ENCODE results near the gene PCGF5. TPM values are rescaled to one million over a fixed set of nuclear protein-coding genes. Genes with fewer than 3 reads are reported as not detected.

PCGF5 gene
- total and polyA plus RNA-seq, 12 donors = 22.6 to 145 (median 72.9) TPM

DNA sequence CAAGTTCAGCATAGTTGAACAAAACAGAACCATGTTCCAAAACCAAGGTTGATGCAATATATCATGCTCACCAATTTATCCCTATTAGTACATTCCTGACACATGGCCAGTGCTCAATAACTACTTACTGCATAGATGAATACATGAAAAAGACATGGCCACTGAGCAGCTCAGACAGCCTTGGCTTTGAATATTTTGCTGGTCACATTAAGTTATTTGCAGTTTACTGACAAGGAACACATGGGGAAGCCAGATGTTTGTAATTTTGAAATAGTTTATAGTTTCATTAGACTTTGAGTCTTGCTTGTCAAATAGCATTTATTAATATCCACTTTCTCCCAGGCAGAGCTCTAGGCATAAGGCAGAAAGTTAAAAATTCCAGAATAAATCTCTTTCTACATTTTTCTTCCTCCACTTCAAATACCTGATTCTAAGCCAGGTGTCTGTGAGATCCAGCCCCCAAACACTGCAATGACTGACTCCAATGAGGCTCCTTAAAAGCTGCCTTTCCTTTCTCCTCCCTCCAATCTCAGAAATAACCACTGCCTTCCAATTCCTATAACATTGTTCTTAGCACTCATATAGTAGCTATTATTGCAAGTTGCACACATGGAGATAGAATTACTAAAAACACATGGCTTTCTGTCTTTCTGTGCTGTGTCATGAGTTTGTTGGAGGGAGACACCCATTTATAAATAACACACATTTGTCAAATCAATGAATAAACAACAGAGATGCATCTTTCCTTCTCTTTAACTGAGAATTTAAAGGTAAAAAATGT lies 91.3 kb downstream of the PCGF5 start:
- Histone ChIP-seq H3K4me3 (no peak overlapping the region), H3K4me1 (replicated peaks in 1 of 2) (no peaks in the 10 kb centered on the region), H3K27me3 (no peaks in the 10 kb centered on the region), H3K36me3 (replicated peaks in 1 of 2) (no peaks in the 10 kb centered on the region), H3K27ac (no peak overlapping the region), H3K9me3 (replicated peaks in 1 of 3) (no peaks in the 10 kb centered on the region)
- no peak for TF ChIP-seq POLR2A (IDR thresholded peaks at IDR 0.05)
- TF ChIP-seq, protein P1, sequence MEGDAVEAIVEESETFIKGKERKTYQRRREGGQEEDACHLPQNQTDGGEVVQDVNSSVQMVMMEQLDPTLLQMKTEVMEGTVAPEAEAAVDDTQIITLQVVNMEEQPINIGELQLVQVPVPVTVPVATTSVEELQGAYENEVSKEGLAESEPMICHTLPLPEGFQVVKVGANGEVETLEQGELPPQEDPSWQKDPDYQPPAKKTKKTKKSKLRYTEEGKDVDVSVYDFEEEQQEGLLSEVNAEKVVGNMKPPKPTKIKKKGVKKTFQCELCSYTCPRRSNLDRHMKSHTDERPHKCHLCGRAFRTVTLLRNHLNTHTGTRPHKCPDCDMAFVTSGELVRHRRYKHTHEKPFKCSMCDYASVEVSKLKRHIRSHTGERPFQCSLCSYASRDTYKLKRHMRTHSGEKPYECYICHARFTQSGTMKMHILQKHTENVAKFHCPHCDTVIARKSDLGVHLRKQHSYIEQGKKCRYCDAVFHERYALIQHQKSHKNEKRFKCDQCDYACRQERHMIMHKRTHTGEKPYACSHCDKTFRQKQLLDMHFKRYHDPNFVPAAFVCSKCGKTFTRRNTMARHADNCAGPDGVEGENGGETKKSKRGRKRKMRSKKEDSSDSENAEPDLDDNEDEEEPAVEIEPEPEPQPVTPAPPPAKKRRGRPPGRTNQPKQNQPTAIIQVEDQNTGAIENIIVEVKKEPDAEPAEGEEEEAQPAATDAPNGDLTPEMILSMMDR (IDR thresholded peaks at IDR 0.05) = no peak
- intact Hi-C loops (cut with DNase I) = no loop called here
- DNase-seq = no peak

DNA sequence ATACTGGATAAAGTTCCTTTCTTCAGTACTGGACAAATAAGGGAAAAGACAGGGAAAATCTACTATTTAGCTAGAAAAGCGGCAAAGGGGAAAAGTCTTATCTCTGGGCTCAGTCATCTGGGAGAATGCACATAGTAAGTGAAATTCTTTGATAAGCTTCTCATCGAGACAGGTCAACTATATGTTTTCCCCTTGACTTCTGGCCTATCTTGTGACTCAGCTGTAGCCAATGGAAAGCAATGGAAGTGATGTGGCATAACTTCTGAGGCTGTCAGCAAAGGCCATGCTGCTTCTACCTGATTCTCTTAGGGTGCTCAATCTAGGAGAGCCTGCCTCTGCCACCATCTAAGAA lies 91.9 kb downstream of the PCGF5 start:
- intact Hi-C loops (cut with DNase I) = no loop called here
- TF ChIP-seq, protein P1 (IDR thresholded peaks at IDR 0.05) = no peak
- TF ChIP-seq POLR2A (IDR thresholded peaks at IDR 0.05) = no peak
- no peak for DNase-seq
- H3K27me3 ChIP-seq = no peaks in the 10 kb centered on the region
- H3K27ac ChIP-seq = no peak overlapping the region
- no peak overlapping the region for H3K4me3 ChIP-seq
- WGBS, 4 donors = 69 to 87% (median 82%) methylated on average over 2 of the region's 2 CpGs
- no peaks in the 10 kb centered on the region for H3K36me3 ChIP-seq (replicated peaks in 1 of 2)
- no peaks in the 10 kb centered on the region for H3K4me1 ChIP-seq (replicated peaks in 1 of 2)
- H3K9me3 ChIP-seq (replicated peaks in 1 of 3) = no peaks in the 10 kb centered on the region

DNA sequence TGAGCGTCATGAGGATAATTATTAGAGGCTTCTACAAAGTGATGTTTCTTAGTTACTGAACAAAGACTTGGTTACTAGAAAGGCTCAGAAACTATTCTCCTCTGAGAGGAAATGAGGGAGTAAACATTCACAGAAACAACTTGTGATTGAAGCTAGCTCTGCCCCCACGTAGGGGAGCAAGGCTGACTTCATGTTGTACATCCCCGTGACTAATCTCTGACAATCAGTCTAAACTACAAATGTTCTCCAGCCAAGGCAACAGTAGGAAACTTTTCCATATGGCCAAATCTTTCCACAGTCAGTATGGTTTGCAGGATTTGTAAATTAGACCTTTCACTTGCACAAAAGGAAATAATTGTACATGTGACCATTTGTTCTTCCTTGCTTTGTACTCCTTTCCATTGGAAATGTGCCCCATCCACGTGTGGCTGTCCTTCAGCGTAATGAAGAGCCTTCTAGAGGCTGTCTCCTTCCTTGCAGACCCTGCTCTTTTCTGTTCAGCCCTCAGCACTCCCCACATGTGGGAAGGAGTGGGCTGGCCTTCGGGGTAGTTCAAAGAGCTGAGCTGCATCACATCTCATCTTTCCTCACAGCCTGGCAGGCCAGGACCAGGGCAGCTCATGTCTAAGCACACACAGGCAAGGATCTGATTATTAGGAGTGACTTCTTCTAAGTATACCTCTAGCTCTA lies 93.5 kb downstream of the PCGF5 start:
- Histone ChIP-seq H3K36me3 (replicated peaks in 1 of 2) (no peaks in the 10 kb centered on the region), H3K27ac (no peak overlapping the region), H3K27me3 (no peaks in the 10 kb centered on the region), H3K9me3 (replicated peaks in 1 of 3) (no peaks in the 10 kb centered on the region), H3K4me3 (no peak overlapping the region), H3K4me1 (replicated peaks in 1 of 2) (no peaks in the 10 kb centered on the region)
- 60 to 76% (median 67%) methylated on average over 6 of the region's 6 CpGs for WGBS, 4 donors
- TF ChIP-seq, protein P1 (IDR thresholded peaks at IDR 0.05) = no peak
- intact Hi-C loops (cut with DNase I) = no loop called here
- DNase-seq = no peak

DNA sequence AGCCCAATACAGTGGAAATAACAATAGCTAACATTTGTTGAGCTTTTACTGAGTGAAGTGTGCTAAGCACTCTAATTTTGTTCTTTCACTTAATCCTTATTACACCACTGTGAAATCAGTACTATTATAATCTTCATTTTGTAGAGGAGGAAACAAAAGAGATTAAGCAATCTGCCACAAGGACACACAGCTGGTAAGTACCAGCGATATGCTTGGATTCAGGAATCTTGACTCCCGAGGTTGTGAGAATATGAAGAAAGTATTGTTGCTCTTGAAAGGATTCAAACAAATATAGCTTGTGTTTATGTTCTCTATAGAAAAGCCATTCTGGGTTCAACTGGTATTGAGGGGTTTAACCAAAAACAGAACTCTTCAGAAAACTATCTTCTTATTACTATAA lies 96.0 kb downstream of the PCGF5 start:
- DNase-seq = no peak
- Histone ChIP-seq H3K27me3 (no peaks in the 10 kb centered on the region), H3K36me3 (replicated peaks in 1 of 2) (no peaks in the 10 kb centered on the region), H3K9me3 (replicated peaks in 1 of 3) (no peaks in the 10 kb centered on the region), H3K4me1 (replicated peaks in 1 of 2) (no peaks in the 10 kb centered on the region), H3K27ac (no peak overlapping the region), H3K4me3 (no peak overlapping the region)
- intact Hi-C loops (cut with DNase I) = loop anchor here in 1 of 2 donors (2.0 kb wide), 1 partner anchor 38 kb away; no protein-coding TSS in a partner anchor
- WGBS, 4 donors = 44 to 63% (median 53%) methylated on average over 2 of the region's 2 CpGs
- TF ChIP-seq POLR2A (IDR thresholded peaks at IDR 0.05) = no peak
- TF ChIP-seq, protein P1 (IDR thresholded peaks at IDR 0.05) = no peak

Measured in adrenal gland (tissue), 12 donors.